ENCODE data around the gene DRC3.
"Not testable (repeated sequence)": the region's sequence is repeated elsewhere in the genome, so short reads cannot be mapped to it uniquely, and the experiment has no call there.

Gene DRC3

GRCh38 chr17:17941015-17941414 is 31.6 kb upstream of the DRC3 start:
- no peak for DNase-seq (ENCODE audit: low spot score)

- no peak for DNase-seq (ENCODE audit: low spot score)
These were observed 29.8 kb upstream of the DRC3 start for GRCh38 chr17:17942846-17943245.

GRCh38 chr17:17943281-17943984 is 29.2 kb upstream of the DRC3 start:
- no peak for DNase-seq (ENCODE audit: low spot score)

- no peak for DNase-seq (ENCODE audit: low spot score)
These were observed 28.4 kb upstream of the DRC3 start for GRCh38 chr17:17944242-17944641.

- DNase-seq (ENCODE audit: low spot score) = no peak
These were observed 27.9 kb upstream of the DRC3 start for GRCh38 chr17:17944743-17945142.

- DNase-seq (ENCODE audit: low spot score) = no peak
These were observed 26.6 kb upstream of the DRC3 start for GRCh38 chr17:17946093-17946492.

GRCh38 chr17:17947309-17947708 is 25.4 kb upstream of the DRC3 start:
- DNase-seq (ENCODE audit: low spot score) = no peak

- DNase-seq (ENCODE audit: low spot score) = no peak
These were observed 24.7 kb upstream of the DRC3 start for GRCh38 chr17:17947966-17948365.

- DNase-seq (ENCODE audit: low spot score) = no peak
These were observed 22.3 kb upstream of the DRC3 start for GRCh38 chr17:17950347-17950746.

GRCh38 chr17:17950806-17951205 is 21.9 kb upstream of the DRC3 start:
- DNase-seq (ENCODE audit: low spot score) = no peak

GRCh38 chr17:17951524-17951923 is 21.1 kb upstream of the DRC3 start:
- no peak for DNase-seq (ENCODE audit: low spot score)

GRCh38 chr17:17952691-17953090 is 20.0 kb upstream of the DRC3 start:
- no peak for DNase-seq (ENCODE audit: low spot score)

GRCh38 chr17:17954079-17954478 is 18.6 kb upstream of the DRC3 start:
- DNase-seq (ENCODE audit: low spot score) = no peak

GRCh38 chr17:17955790-17956341 is 16.8 kb upstream of the DRC3 start:
- not testable (repeated sequence) for DNase-seq (ENCODE audit: low spot score)

- DNase-seq (ENCODE audit: low spot score) = no peak
These were observed 15.1 kb upstream of the DRC3 start for GRCh38 chr17:17957584-17957916.

GRCh38 chr17:17958982-17959381 is 13.7 kb upstream of the DRC3 start:
- DNase-seq (ENCODE audit: low spot score) = no peak

- no peak for DNase-seq (ENCODE audit: low spot score)
These were observed 12.9 kb upstream of the DRC3 start for GRCh38 chr17:17959520-17960361.

GRCh38 chr17:17960500-17961030 is 12.1 kb upstream of the DRC3 start:
- no peak for DNase-seq (ENCODE audit: low spot score)

- no peak for DNase-seq (ENCODE audit: low spot score)
These were observed 9.6 kb upstream of the DRC3 start for GRCh38 chr17:17963066-17963465.

- no peak for DNase-seq (ENCODE audit: low spot score)
These were observed 8.8 kb upstream of the DRC3 start for GRCh38 chr17:17963694-17964436.

GRCh38 chr17:17964710-17965109 is 8.0 kb upstream of the DRC3 start:
- DNase-seq (ENCODE audit: low spot score) = no peak

- no peak for DNase-seq (ENCODE audit: low spot score)
These were observed 7.4 kb upstream of the DRC3 start for GRCh38 chr17:17965152-17965721.
